HG03196 (cell line): ENCODE results near the gene STK32B.

Source experiments
- ATAC-seq: cut with Tn5 transposase; IDR thresholded peaks from one replicate; pipeline ENCODE4 v1.9.1; 2021; ENCODE audit not compliant: unreplicated experiment

Gene STK32B

GRCh38 chr4:5383191-5383980 lies 332.1 kb downstream of the STK32B start:
- ATAC-seq: no peak

- no peak for ATAC-seq
Observed at GRCh38 chr4:5385741-5386311, 334.5 kb downstream of the STK32B start.

GRCh38 chr4:5386921-5387320 lies 335.6 kb downstream of the STK32B start:
- no peak for ATAC-seq

- no peak for ATAC-seq
Observed at GRCh38 chr4:5387457-5387856, 336.2 kb downstream of the STK32B start.

GRCh38 chr4:5389756-5390310 lies 338.6 kb downstream of the STK32B start:
- ATAC-seq: no peak

- no peak for ATAC-seq
Observed at GRCh38 chr4:5391492-5391891, 340.2 kb downstream of the STK32B start.

- no peak for ATAC-seq
Observed at GRCh38 chr4:5393911-5394513, 342.7 kb downstream of the STK32B start.

- ATAC-seq: no peak
Observed at GRCh38 chr4:5395781-5396180, 344.5 kb downstream of the STK32B start.

- no peak for ATAC-seq
Observed at GRCh38 chr4:5398056-5398455, 346.8 kb downstream of the STK32B start.

GRCh38 chr4:5399124-5399523 lies 347.8 kb downstream of the STK32B start:
- no peak for ATAC-seq

GRCh38 chr4:5399790-5400421 lies 348.6 kb downstream of the STK32B start:
- ATAC-seq: no peak

- no peak for ATAC-seq
Observed at GRCh38 chr4:5403746-5404497, 352.6 kb downstream of the STK32B start.

- no peak for ATAC-seq
Observed at GRCh38 chr4:5409237-5409636, 358.0 kb downstream of the STK32B start.

GRCh38 chr4:5409972-5410618 lies 358.8 kb downstream of the STK32B start:
- no peak for ATAC-seq

GRCh38 chr4:5412296-5412695 lies 361.0 kb downstream of the STK32B start:
- no peak for ATAC-seq

- ATAC-seq: no peak
Observed at GRCh38 chr4:5412751-5413150, 361.5 kb downstream of the STK32B start.

GRCh38 chr4:5416637-5417036 lies 365.4 kb downstream of the STK32B start:
- ATAC-seq: no peak

- no peak for ATAC-seq
Observed at GRCh38 chr4:5420266-5420665, 369.0 kb downstream of the STK32B start.

GRCh38 chr4:5421416-5421815 lies 370.1 kb downstream of the STK32B start:
- ATAC-seq: no peak

- no peak for ATAC-seq
Observed at GRCh38 chr4:5422195-5422594, 370.9 kb downstream of the STK32B start.
